Measurements from ENCODE around the gene RAP1B.
A peak's percentile ranks its signal among the peaks of the same experiment; 100 is the strongest.

The RAP1B gene

GRCh38 chr12:68610370-68611093, at the start of gene RAP1B:
RAP1B (plus strand) TSS chr12:68610899; CDS start chr12:68648725, 37,826 bp downstream.
- DNase-seq (ENCODE audit: low read depth), result peak; percentile 85

- DNase-seq (ENCODE audit: low read depth), result no peak
These were observed 48.9 kb upstream of the RAP1B start for GRCh38 chr12:68561830-68562229.

- DNase-seq (ENCODE audit: low read depth), result no peak
These were observed 46.5 kb upstream of the RAP1B start for GRCh38 chr12:68564166-68564565.

GRCh38 chr12:68565391-68565903, 45.3 kb upstream of the RAP1B start:
- DNase-seq (ENCODE audit: low read depth), result no peak

- DNase-seq (ENCODE audit: low read depth), result no peak
These were observed 41.7 kb upstream of the RAP1B start for GRCh38 chr12:68568922-68569569.

- DNase-seq (ENCODE audit: low read depth), result no peak
These were observed 38.0 kb upstream of the RAP1B start for GRCh38 chr12:68572661-68573060.

GRCh38 chr12:68573406-68573805, 37.3 kb upstream of the RAP1B start:
- no peak for DNase-seq (ENCODE audit: low read depth)

- DNase-seq (ENCODE audit: low read depth), result no peak
These were observed 32.8 kb upstream of the RAP1B start for GRCh38 chr12:68577949-68578348.

GRCh38 chr12:68578765-68579164, 31.9 kb upstream of the RAP1B start:
- DNase-seq (ENCODE audit: low read depth), result no peak

- DNase-seq (ENCODE audit: low read depth), result no peak
These were observed 31.4 kb upstream of the RAP1B start for GRCh38 chr12:68579254-68579653.

GRCh38 chr12:68580911-68581310, 29.8 kb upstream of the RAP1B start:
- DNase-seq (ENCODE audit: low read depth), result no peak

GRCh38 chr12:68581926-68582325, 28.8 kb upstream of the RAP1B start:
- DNase-seq (ENCODE audit: low read depth), result no peak

- no peak for DNase-seq (ENCODE audit: low read depth)
These were observed 24.7 kb upstream of the RAP1B start for GRCh38 chr12:68585966-68586365.

GRCh38 chr12:68587448-68587873, 23.2 kb upstream of the RAP1B start:
- no peak for DNase-seq (ENCODE audit: low read depth)

GRCh38 chr12:68589194-68589593, 21.5 kb upstream of the RAP1B start:
- no peak for DNase-seq (ENCODE audit: low read depth)

- DNase-seq (ENCODE audit: low read depth), result no peak
These were observed 18.8 kb upstream of the RAP1B start for GRCh38 chr12:68591734-68592418.

- DNase-seq (ENCODE audit: low read depth), result no peak
These were observed 15.5 kb upstream of the RAP1B start for GRCh38 chr12:68595241-68595640.

GRCh38 chr12:68601767-68602166, 8.9 kb upstream of the RAP1B start:
- DNase-seq (ENCODE audit: low read depth), result no peak

- no peak for DNase-seq (ENCODE audit: low read depth)
These were observed 8.0 kb upstream of the RAP1B start for GRCh38 chr12:68602720-68603119.

- no peak for DNase-seq (ENCODE audit: low read depth)
These were observed 2.5 kb upstream of the RAP1B start for GRCh38 chr12:68608191-68608590.

GRCh38 chr12:68609998-68610369, 715 bp upstream of the RAP1B start:
- DNase-seq (ENCODE audit: low read depth), result no peak

GRCh38 chr12:68611094-68611805, 551 bp downstream of the RAP1B start:
- DNase-seq (ENCODE audit: low read depth), result peak; percentile 24
